Liver (tissue), 9 donors: Measurements from ENCODE around the gene NUBP1. TPM values are rescaled to one million over a fixed set of nuclear protein-coding genes. Genes with fewer than 3 reads are reported as not detected.

Experiments
- DNase-seq: peaks from one replicate; pipeline ENCODE4 v3.0.0-alpha.2; 2017; ENCODE audit warnings: low spot score
- H3K27ac ChIP-seq, 2 donors: one replicate each; pipeline ENCODE4 v1.7.0; 2013; ENCODE audit warnings: inconsistent platforms in 2 of 2, low read length in 2 of 2, control low read depth in 1 of 2, low read depth in 1 of 2, mild to moderate bottlenecking in 1 of 2
- H3K27me3 ChIP-seq, 4 donors: one replicate each; pipeline versions ENCODE4 v1.6.1 to v1.7.0; 2013; ENCODE audit warnings: low read length in 3 of 4, inconsistent platforms in 1 of 4, mild to moderate bottlenecking in 1 of 4, moderate library complexity in 1 of 4; ENCODE audit not compliant: control insufficient read depth in 4 of 4, insufficient read depth in 4 of 4
- H3K36me3 ChIP-seq, 4 donors: one replicate each; pipeline versions ENCODE4 v1.6.1 to v1.7.0; 2013; ENCODE audit warnings: low read length in 3 of 4, mild to moderate bottlenecking in 3 of 4, low read depth in 1 of 4, moderate library complexity in 1 of 4; ENCODE audit not compliant: control insufficient read depth in 4 of 4, insufficient read depth in 3 of 4
- H3K4me1 ChIP-seq, 4 donors: one replicate each; pipeline versions ENCODE4 v1.6.1 to v1.7.0; 2013; ENCODE audit warnings: low read length in 3 of 4, mild to moderate bottlenecking in 3 of 4, moderate library complexity in 1 of 4; ENCODE audit not compliant: control insufficient read depth in 4 of 4, insufficient read depth in 4 of 4
- H3K4me3 ChIP-seq, 3 donors: one replicate each; pipeline versions ENCODE4 v1.6.1 to v1.7.0; 2013; ENCODE audit warnings: low read length in 3 of 3, control low read depth in 1 of 3, low read depth in 1 of 3, mild to moderate bottlenecking in 1 of 3
- H3K9ac ChIP-seq, 2 donors: one replicate each; pipeline ENCODE4 v1.7.0; 2013; ENCODE audit warnings: low read length in 2 of 2, mild to moderate bottlenecking in 2 of 2, moderate library complexity in 2 of 2, control low read depth in 1 of 2, low read depth in 1 of 2
- H3K9me3 ChIP-seq, 4 donors: one replicate each; pipeline versions ENCODE4 v1.6.1 to v1.7.0; 2013; ENCODE audit warnings: low read length in 3 of 4; ENCODE audit not compliant: control insufficient read depth in 4 of 4
- EGR1 ChIP-seq, 2 donors: IDR thresholded peaks; 2 replicates each; pipeline ENCODE4 v1.6.1; 2016 to 2018; ENCODE audit warnings: antibody characterized with exemption in 2 of 2, low read depth in 2 of 2
- FOXA1 ChIP-seq: IDR thresholded peaks from 2 replicates; pipeline ENCODE4 v1.6.1; 2016; ENCODE audit warnings: antibody characterized with exemption
- FOXA2 ChIP-seq: IDR thresholded peaks from 2 replicates; pipeline ENCODE4 v1.6.1; 2016; ENCODE audit warnings: antibody characterized with exemption
- GABPA ChIP-seq, 2 donors: IDR thresholded peaks in 1 of 2; conservative IDR thresholded peaks in 1 of 2; 2 replicates each; pipeline ENCODE4 v1.6.1; 2016; ENCODE audit warnings: antibody characterized with exemption in 2 of 2, mild to moderate bottlenecking in 1 of 2, moderate library complexity in 1 of 2
- HNF4A ChIP-seq, 2 donors: conservative IDR thresholded peaks; 2 replicates each; pipeline ENCODE4 v1.6.1; 2016; ENCODE audit warnings: antibody characterized with exemption in 2 of 2, mild to moderate bottlenecking in 2 of 2
- HNF4G ChIP-seq: IDR thresholded peaks from 2 replicates; pipeline ENCODE4 v1.6.1; 2016; ENCODE audit warnings: antibody characterized with exemption
- JUND ChIP-seq, 2 donors: IDR thresholded peaks; 2 replicates each; pipeline ENCODE4 v1.6.1; 2016; ENCODE audit warnings: antibody characterized with exemption in 2 of 2
- NR2F2 ChIP-seq: IDR thresholded peaks from 2 replicates; pipeline ENCODE4 v1.6.1; 2016; ENCODE audit warnings: antibody characterized with exemption
- RAD21 ChIP-seq, 2 donors: IDR thresholded peaks; 2 replicates each; pipeline ENCODE4 v1.6.1; 2016; ENCODE audit warnings: antibody characterized with exemption in 2 of 2, mild to moderate bottlenecking in 2 of 2
- RXRA ChIP-seq, 2 donors: IDR thresholded peaks; 2 replicates each; pipeline ENCODE4 v1.6.1; 2017 to 2018; ENCODE audit warnings: antibody characterized with exemption in 2 of 2, mild to moderate bottlenecking in 1 of 2
- SP1 ChIP-seq: IDR thresholded peaks from 2 replicates; pipeline ENCODE4 v1.6.1; 2018; ENCODE audit warnings: antibody characterized with exemption, mild to moderate bottlenecking
- TAF1 ChIP-seq: conservative IDR thresholded peaks from 2 replicates; pipeline ENCODE4 v1.6.1; 2016; ENCODE audit warnings: antibody characterized with exemption, mild to moderate bottlenecking
- YY1 ChIP-seq: IDR thresholded peaks from 2 replicates; pipeline ENCODE4 v1.6.1; 2016; ENCODE audit warnings: antibody characterized with exemption, mild to moderate bottlenecking
- WGBS: extraction: QIAGEN DNeasy Blood & Tissue Kit; methylation state at CpG from one replicate; pipeline ENCODE4 v1.1.7; 2013; 5-methylcytosine and 5-hydroxymethylcytosine counted together
- polyA plus RNA-seq, 2 donors: library from polyadenylated mRNA; stranded (reverse) in 1 of 2; unstranded in 1 of 2; fragments of 200-250 nt in 1 of 2; fragments of >200 nt in 1 of 2; fragmentation: Nextera tagmentation in 1 of 2; extraction: Ambion mirVana in 1 of 2; gene quantifications; one replicate each; pipeline versions ENCODE4 v1.2.1 to v1.2.3, GENCODE V29; 2013 to 2015
- total RNA-seq, 2 donors: library from RNA; depleted of rRNA; stranded (reverse); fragments of >200 nt; gene quantifications; one replicate each; pipeline ENCODE4 v1.2.3, GENCODE V29; 2014
- TF ChIP-seq, protein P1 (sequence below): IDR thresholded peaks from 2 replicates; pipeline ENCODE4 v1.6.1; 2016; ENCODE audit warnings: antibody characterized with exemption
- TF ChIP-seq, protein P2 (sequence below): IDR thresholded peaks from 2 replicates; pipeline ENCODE4 v1.6.1; 2016; ENCODE audit warnings: antibody characterized with exemption
- TF ChIP-seq, protein P3 (sequence below): fragments of 150-350 bp; IDR thresholded peaks from 2 replicates; pipeline ENCODE4 v1.5.1; 2017; ENCODE audit warnings: improper control_type of control experiment, low read depth, low read length; ENCODE audit not compliant: missing input control
- TF ChIP-seq, protein P4 (sequence below): IDR thresholded peaks from 2 replicates; pipeline ENCODE4 v1.6.1; 2016; ENCODE audit warnings: antibody characterized with exemption, mild to moderate bottlenecking
- TF ChIP-seq, protein P5 (sequence below): IDR thresholded peaks from 2 replicates; pipeline ENCODE4 v1.6.1; 2016; ENCODE audit warnings: antibody characterized with exemption
- donor health status: healthy.
- donor health status: healthy.
- donor health status: healthy.
- donor health status: healthy.
- donor health status: healthy.

Gene NUBP1
- total and polyA plus RNA-seq, 4 donors: 16.6 to 22.5 (median 20.3) TPM

DNA sequence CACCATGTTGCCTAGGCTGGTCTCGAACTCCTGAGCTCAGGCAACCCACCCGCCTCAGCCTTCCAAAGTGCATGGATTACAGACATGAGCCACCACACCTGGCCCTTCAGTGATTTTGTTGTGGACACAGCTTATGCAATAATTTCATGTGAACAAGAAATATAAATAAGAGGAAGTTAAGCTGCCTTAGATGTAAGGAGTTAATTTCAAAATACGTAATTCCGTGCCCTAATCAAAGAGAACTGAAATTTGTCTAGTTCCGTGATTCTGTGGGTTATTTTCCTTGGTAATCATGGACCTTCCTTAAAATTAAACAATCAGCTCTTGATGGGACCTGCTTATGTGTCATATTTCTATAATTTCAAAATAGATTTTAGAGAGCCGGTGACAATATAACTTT, 63.1 kb downstream of the NUBP1 start (continued):
- no peak for TF ChIP-seq HNF4G

DNA sequence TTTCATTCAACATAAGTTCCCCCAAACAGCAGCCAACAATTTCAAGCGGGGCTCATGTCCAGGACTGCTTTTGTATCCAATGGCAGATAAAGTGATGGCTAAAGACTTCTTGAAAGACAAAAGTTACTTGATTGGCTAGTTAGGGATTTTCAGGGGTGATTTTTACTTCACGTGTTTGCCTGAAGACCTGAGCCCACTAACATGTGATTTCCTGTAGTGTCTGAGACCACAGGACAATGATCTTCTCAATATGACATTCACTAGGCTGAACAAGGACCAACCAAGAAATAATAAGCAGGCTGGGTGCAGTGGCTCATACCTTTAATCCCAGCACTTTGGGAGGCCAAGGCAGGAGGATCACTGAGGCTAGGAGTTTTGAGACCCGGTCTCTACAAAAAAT, 64.6 kb downstream of the NUBP1 start:
- Histone ChIP-seq H3K27me3 (no peaks in the 10 kb centered on the region), H3K9me3 (no peaks in the 10 kb centered on the region), H3K27ac (no peak overlapping the region), H3K4me1 (no peaks in the 10 kb centered on the region), H3K4me3 (no peak overlapping the region), H3K9ac (no peak overlapping the region), H3K36me3 (no peaks in the 10 kb centered on the region)
- no peak for DNase-seq
- 83% methylated on average over 3 of the region's 3 CpGs for WGBS
- TF ChIP-seq HNF4G: no peak

DNA sequence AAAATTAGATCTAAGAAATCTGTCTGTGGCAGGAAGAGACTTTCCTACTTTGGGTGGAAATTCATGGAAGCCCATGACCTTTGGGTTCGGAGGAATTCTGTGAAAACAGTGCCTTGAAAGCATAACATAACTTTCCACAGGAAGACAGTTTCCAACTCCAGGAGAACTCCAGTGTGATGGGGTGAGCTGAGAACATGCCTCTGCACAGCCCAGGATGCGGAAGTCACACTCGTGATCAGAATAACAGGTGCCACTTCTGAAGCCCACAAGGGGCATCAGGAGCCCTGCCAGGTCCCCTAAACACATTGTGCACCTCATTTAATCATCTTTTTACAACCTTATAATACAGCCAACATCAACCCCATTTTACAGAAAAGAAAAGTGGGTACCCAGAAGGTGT, 65.2 kb downstream of the NUBP1 start:
- Histone ChIP-seq H3K27ac (no peak overlapping the region), H3K9ac (no peak overlapping the region), H3K4me3 (no peak overlapping the region), H3K9me3 (no peaks in the 10 kb centered on the region), H3K36me3 (no peaks in the 10 kb centered on the region), H3K4me1 (no peaks in the 10 kb centered on the region), H3K27me3 (no peaks in the 10 kb centered on the region)
- no peak for TF ChIP-seq HNF4G
- no peak for TF ChIP-seq EGR1 (IDR thresholded peaks at IDR 0.05; ENCODE audit: low read depth in 2 of 2)
- TF ChIP-seq GABPA (IDR thresholded peaks at IDR 0.05 in 1 of 2, conservative IDR thresholded peaks at IDR 0.05 in 1 of 2): no peak
- TF ChIP-seq, protein P1, sequence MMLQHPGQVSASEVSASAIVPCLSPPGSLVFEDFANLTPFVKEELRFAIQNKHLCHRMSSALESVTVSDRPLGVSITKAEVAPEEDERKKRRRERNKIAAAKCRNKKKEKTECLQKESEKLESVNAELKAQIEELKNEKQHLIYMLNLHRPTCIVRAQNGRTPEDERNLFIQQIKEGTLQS: no peak
- TF ChIP-seq, protein P2, sequence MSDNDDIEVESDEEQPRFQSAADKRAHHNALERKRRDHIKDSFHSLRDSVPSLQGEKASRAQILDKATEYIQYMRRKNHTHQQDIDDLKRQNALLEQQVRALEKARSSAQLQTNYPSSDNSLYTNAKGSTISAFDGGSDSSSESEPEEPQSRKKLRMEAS: no peak
- TF ChIP-seq NR2F2: no peak
- no peak for TF ChIP-seq RAD21 (IDR thresholded peaks at IDR 0.05)
- no peak for TF ChIP-seq TAF1
- no peak for TF ChIP-seq JUND (IDR thresholded peaks at IDR 0.05)
- no peak for TF ChIP-seq RXRA (IDR thresholded peaks at IDR 0.05)
- TF ChIP-seq HNF4A (conservative IDR thresholded peaks at IDR 0.05): no peak
- TF ChIP-seq SP1: no peak
- TF ChIP-seq FOXA2: no peak
- TF ChIP-seq, protein P3, sequence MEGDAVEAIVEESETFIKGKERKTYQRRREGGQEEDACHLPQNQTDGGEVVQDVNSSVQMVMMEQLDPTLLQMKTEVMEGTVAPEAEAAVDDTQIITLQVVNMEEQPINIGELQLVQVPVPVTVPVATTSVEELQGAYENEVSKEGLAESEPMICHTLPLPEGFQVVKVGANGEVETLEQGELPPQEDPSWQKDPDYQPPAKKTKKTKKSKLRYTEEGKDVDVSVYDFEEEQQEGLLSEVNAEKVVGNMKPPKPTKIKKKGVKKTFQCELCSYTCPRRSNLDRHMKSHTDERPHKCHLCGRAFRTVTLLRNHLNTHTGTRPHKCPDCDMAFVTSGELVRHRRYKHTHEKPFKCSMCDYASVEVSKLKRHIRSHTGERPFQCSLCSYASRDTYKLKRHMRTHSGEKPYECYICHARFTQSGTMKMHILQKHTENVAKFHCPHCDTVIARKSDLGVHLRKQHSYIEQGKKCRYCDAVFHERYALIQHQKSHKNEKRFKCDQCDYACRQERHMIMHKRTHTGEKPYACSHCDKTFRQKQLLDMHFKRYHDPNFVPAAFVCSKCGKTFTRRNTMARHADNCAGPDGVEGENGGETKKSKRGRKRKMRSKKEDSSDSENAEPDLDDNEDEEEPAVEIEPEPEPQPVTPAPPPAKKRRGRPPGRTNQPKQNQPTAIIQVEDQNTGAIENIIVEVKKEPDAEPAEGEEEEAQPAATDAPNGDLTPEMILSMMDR: no peak
- no peak for TF ChIP-seq FOXA1
- TF ChIP-seq, protein P4, sequence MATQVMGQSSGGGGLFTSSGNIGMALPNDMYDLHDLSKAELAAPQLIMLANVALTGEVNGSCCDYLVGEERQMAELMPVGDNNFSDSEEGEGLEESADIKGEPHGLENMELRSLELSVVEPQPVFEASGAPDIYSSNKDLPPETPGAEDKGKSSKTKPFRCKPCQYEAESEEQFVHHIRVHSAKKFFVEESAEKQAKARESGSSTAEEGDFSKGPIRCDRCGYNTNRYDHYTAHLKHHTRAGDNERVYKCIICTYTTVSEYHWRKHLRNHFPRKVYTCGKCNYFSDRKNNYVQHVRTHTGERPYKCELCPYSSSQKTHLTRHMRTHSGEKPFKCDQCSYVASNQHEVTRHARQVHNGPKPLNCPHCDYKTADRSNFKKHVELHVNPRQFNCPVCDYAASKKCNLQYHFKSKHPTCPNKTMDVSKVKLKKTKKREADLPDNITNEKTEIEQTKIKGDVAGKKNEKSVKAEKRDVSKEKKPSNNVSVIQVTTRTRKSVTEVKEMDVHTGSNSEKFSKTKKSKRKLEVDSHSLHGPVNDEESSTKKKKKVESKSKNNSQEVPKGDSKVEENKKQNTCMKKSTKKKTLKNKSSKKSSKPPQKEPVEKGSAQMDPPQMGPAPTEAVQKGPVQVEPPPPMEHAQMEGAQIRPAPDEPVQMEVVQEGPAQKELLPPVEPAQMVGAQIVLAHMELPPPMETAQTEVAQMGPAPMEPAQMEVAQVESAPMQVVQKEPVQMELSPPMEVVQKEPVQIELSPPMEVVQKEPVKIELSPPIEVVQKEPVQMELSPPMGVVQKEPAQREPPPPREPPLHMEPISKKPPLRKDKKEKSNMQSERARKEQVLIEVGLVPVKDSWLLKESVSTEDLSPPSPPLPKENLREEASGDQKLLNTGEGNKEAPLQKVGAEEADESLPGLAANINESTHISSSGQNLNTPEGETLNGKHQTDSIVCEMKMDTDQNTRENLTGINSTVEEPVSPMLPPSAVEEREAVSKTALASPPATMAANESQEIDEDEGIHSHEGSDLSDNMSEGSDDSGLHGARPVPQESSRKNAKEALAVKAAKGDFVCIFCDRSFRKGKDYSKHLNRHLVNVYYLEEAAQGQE: no peak
- TF ChIP-seq, protein P5, sequence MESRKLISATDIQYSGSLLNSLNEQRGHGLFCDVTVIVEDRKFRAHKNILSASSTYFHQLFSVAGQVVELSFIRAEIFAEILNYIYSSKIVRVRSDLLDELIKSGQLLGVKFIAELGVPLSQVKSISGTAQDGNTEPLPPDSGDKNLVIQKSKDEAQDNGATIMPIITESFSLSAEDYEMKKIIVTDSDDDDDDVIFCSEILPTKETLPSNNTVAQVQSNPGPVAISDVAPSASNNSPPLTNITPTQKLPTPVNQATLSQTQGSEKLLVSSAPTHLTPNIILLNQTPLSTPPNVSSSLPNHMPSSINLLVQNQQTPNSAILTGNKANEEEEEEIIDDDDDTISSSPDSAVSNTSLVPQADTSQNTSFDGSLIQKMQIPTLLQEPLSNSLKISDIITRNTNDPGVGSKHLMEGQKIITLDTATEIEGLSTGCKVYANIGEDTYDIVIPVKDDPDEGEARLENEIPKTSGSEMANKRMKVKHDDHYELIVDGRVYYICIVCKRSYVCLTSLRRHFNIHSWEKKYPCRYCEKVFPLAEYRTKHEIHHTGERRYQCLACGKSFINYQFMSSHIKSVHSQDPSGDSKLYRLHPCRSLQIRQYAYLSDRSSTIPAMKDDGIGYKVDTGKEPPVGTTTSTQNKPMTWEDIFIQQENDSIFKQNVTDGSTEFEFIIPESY: no peak
- TF ChIP-seq YY1: no peak
- no peak for DNase-seq
- WGBS: 82% methylated on average over 3 of the region's 3 CpGs
